Measurements from ENCODE around the gene ZBTB21. TPM values are rescaled to one million over a fixed set of nuclear protein-coding genes. Genes with fewer than 3 reads are reported as not detected.

ZBTB21 gene
- polyA plus RNA-seq, 2 of the 4 experiments (the other 2 are of a cell fraction): 5.4 to 13.1 TPM

DNA sequence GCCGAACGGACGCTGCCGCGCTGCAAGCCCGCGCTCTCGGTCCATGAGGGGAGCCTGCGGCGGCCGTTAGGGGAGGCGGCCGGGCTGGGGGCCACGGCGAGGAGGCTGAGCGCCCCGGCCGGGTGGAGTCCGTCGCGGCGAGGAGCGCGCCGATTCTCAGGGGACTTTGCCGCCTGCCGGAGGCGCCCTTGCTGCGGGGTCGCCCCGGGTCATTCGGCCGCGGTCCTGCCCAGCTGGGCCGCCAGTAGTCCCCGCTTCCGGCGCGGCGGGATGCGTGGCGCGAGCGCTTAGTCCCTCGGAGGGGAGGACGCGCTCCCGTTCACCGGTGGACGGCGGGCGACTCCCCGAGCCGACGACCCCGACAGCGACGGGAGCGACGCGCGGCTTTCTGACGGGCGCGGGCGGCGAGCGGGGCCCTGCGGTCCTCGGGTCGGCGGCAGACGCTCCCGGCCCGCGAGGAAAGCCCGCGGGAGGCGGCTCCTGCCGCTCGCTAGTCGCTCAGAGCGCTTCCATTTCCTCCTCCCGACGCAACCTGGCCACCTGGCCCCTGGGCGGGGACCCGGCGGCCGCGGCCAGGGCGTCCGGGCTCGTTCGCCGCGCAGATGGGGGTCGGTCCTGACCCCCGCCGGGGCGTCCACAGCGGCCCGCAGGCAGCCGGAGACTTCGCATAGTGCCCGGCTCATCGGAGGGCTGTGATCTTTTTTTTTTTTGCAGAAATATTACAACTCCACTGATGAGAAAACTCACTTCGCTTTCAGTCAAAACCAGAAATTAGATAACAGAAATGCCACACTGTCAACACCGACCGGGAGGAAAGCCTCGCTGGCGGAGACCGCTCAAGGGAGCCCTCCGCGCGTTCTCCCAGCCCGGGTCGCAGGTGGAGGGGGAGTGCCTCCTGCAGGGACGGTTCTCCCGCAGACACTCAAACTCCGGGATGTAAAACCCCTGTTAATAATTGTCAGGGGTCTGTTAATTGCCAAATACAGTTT lies 641 bp upstream of the ZBTB21 start (continued):
- TF ChIP-seq RAD21 (conservative IDR thresholded peaks at IDR 0.05 in 1 of 2, IDR thresholded peaks at IDR 0.05 in 1 of 2) (no peak), SMC3 (IDR thresholded peaks at IDR 0.05) (peak; percentile 7; the same call in 1 of the 3 replicates), ZSCAN20 (CRISPR knock-in tag; IDR thresholded peaks at IDR 0.05) (no peak), GATA3 (IDR thresholded peaks at IDR 0.05; ENCODE audit: borderline replicate concordance) (no peak), POLR2A (IDR thresholded peaks at IDR 0.05; ENCODE audit: low read length) (peak; percentile 65), RCOR1 (IDR thresholded peaks at IDR 0.05; ENCODE audit: low read depth, low read length) (no peak), PHF8 (IDR thresholded peaks at IDR 0.05; ENCODE audit: borderline replicate concordance, low read depth) (peak; percentile 35; the same call in 1 of the 2 replicates), HOXB5 (CRISPR knock-in tag; IDR thresholded peaks at IDR 0.05) (no peak), CHD4 (IDR thresholded peaks at IDR 0.05; ENCODE audit: borderline replicate concordance) (no peak), JUNB (IDR thresholded peaks at IDR 0.05) (no peak)
- TF ChIP-seq, protein P1, sequence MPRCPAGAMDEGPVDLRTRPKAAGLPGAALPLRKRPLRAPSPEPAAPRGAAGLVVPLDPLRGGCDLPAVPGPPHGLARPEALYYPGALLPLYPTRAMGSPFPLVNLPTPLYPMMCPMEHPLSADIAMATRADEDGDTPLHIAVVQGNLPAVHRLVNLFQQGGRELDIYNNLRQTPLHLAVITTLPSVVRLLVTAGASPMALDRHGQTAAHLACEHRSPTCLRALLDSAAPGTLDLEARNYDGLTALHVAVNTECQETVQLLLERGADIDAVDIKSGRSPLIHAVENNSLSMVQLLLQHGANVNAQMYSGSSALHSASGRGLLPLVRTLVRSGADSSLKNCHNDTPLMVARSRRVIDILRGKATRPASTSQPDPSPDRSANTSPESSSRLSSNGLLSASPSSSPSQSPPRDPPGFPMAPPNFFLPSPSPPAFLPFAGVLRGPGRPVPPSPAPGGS (IDR thresholded peaks at IDR 0.05): 0 out of 3 replicates have a peak, but pooled peaks have one; percentile 39
- TF ChIP-seq, protein P2, sequence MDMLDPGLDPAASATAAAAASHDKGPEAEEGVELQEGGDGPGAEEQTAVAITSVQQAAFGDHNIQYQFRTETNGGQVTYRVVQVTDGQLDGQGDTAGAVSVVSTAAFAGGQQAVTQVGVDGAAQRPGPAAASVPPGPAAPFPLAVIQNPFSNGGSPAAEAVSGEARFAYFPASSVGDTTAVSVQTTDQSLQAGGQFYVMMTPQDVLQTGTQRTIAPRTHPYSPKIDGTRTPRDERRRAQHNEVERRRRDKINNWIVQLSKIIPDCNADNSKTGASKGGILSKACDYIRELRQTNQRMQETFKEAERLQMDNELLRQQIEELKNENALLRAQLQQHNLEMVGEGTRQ (IDR thresholded peaks at IDR 0.05): no peak
- TF ChIP-seq, protein P3, sequence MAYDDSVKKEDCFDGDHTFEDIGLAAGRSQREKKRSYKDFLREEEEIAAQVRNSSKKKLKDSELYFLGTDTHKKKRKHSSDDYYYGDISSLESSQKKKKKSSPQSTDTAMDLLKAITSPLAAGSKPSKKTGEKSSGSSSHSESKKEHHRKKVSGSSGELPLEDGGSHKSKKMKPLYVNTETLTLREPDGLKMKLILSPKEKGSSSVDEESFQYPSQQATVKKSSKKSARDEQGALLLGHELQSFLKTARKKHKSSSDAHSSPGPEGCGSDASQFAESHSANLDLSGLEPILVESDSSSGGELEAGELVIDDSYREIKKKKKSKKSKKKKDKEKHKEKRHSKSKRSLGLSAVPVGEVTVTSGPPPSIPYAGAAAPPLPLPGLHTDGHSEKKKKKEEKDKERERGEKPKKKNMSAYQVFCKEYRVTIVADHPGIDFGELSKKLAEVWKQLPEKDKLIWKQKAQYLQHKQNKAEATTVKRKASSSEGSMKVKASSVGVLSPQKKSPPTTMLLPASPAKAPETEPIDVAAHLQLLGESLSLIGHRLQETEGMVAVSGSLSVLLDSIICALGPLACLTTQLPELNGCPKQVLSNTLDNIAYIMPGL (CRISPR knock-in tag; IDR thresholded peaks at IDR 0.05; ENCODE audit: borderline replicate concordance): no peak
- TF ChIP-seq, protein P4, sequence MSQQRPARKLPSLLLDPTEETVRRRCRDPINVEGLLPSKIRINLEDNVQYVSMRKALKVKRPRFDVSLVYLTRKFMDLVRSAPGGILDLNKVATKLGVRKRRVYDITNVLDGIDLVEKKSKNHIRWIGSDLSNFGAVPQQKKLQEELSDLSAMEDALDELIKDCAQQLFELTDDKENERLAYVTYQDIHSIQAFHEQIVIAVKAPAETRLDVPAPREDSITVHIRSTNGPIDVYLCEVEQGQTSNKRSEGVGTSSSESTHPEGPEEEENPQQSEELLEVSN (IDR thresholded peaks at IDR 0.05; ENCODE audit: borderline replicate concordance, low read depth): 0 out of 2 replicates have a peak, but pooled peaks have one; percentile 15

DNA sequence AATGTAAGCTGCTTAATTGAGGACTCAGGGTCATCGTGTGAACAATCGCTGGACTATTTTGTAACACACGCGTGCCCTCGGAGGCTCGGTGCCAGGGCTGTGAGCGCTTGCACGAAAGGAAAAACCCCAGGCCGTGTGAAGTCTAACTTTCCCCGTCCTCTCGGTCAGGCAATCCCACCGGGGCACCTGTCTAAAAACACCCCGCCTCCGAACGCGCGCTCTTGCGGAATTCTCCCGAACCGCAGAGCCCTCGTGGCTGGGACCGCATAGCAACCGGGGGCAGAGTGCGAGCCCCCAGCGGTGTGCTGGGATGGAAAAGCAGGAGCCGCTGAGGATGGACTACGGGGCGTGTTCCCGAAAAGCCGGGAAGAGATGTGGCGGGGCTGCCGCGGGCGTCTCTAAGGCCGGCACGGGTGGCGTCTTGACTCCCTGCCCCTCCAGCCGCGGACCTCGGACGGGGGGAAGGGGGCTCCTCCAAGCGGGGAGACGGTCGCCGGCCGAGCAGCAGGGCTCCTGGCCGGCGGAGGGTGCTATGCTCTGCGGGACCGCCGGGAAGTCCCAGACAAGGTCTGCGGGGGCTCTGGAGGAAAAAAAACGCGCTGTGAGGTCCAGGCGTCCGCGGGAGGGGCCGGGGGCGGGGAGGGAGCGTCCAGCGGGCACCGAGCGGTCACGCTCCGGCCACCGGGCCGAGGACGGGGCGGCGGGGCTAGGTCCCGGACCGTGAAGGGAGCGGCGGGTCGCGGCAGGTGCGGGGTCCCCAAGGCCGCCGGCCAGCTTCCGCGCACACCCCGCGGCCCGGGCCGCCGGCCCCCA lies 936 bp downstream of the ZBTB21 start:
- TF ChIP-seq, protein P5, sequence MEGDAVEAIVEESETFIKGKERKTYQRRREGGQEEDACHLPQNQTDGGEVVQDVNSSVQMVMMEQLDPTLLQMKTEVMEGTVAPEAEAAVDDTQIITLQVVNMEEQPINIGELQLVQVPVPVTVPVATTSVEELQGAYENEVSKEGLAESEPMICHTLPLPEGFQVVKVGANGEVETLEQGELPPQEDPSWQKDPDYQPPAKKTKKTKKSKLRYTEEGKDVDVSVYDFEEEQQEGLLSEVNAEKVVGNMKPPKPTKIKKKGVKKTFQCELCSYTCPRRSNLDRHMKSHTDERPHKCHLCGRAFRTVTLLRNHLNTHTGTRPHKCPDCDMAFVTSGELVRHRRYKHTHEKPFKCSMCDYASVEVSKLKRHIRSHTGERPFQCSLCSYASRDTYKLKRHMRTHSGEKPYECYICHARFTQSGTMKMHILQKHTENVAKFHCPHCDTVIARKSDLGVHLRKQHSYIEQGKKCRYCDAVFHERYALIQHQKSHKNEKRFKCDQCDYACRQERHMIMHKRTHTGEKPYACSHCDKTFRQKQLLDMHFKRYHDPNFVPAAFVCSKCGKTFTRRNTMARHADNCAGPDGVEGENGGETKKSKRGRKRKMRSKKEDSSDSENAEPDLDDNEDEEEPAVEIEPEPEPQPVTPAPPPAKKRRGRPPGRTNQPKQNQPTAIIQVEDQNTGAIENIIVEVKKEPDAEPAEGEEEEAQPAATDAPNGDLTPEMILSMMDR (IDR thresholded peaks at IDR 0.05): peak; percentile 8; the same call in 1 of the 3 replicates
- TF ChIP-seq MAZ (IDR thresholded peaks at IDR 0.05; ENCODE audit: borderline replicate concordance, low read depth, low read length) (no peak), HOXA7 (CRISPR knock-in tag; IDR thresholded peaks at IDR 0.05) (no peak), CBX2 (IDR thresholded peaks at IDR 0.05; ENCODE audit: borderline replicate concordance, low read depth) (no peak), RARB (CRISPR knock-in tag; IDR thresholded peaks at IDR 0.05) (no peak), ZSCAN20 (CRISPR knock-in tag; IDR thresholded peaks at IDR 0.05) (no peak), RFX5 (IDR thresholded peaks at IDR 0.05) (peak; percentile 56; the same call in 1 of the 2 replicates), JUN (IDR thresholded peaks at IDR 0.05) (peak in 1 of 2 experiments; percentile 9; a peak in 1 of 5 replicates), ZFP36 (IDR thresholded peaks at IDR 0.05; ENCODE audit: borderline replicate concordance, partially characterized antibody) (no peak)
- TF ChIP-seq, protein P4 (IDR thresholded peaks at IDR 0.05; ENCODE audit: borderline replicate concordance, low read depth): peak; percentile 37; the same call in 1 of the 2 replicates
- TF ChIP-seq, protein P3 (CRISPR knock-in tag; IDR thresholded peaks at IDR 0.05; ENCODE audit: borderline replicate concordance): no peak
- TF ChIP-seq, protein P1 (IDR thresholded peaks at IDR 0.05): no peak
- Histone ChIP-seq H3K27ac (peak overlapping the region; percentile 97 to 98), H3K4me2 (peak overlapping the region; percentile 74), H3K4me1 (peaks cover 9% of the 10 kb centered on the region; the same call in 2 of the 3 replicates), H3K9me3 (no peaks in the 10 kb centered on the region), H3K4me3 (peak overlapping the region; percentile 93)
- ATAC-seq (peak; percentile 59 to 68), FAIRE-seq (no peak), DNase-seq (ENCODE audit: low read depth in 1 of 2, low spot score in 1 of 2) (peak; percentile 6 to 40)
- 0% methylated on average over 17 of the region's 86 CpGs for WGBS (ENCODE audit: missing lambda C conversion rate)
- CTCF ChIA-PET: interaction anchor here (0.9 to 1.1 kb wide), 4 partner anchors 45 to 111 kb away, joined by 3 read pairs; no protein-coding TSS in a partner anchor
- POLR2A ChIA-PET: no interaction called here

All from A549 (cell line).